GM18858 (cell line): ENCODE measurements around the gene TBPL1.
"Not testable (repeated sequence)": the region's sequence is repeated elsewhere in the genome, so short reads cannot be mapped to it uniquely, and the experiment has no call there.

Experiments used
- ATAC-seq: cut with Tn5 transposase; IDR thresholded peaks from one replicate; pipeline ENCODE4 v1.9.1; 2021; ENCODE audit not compliant: unreplicated experiment

TBPL1 gene

DNA sequence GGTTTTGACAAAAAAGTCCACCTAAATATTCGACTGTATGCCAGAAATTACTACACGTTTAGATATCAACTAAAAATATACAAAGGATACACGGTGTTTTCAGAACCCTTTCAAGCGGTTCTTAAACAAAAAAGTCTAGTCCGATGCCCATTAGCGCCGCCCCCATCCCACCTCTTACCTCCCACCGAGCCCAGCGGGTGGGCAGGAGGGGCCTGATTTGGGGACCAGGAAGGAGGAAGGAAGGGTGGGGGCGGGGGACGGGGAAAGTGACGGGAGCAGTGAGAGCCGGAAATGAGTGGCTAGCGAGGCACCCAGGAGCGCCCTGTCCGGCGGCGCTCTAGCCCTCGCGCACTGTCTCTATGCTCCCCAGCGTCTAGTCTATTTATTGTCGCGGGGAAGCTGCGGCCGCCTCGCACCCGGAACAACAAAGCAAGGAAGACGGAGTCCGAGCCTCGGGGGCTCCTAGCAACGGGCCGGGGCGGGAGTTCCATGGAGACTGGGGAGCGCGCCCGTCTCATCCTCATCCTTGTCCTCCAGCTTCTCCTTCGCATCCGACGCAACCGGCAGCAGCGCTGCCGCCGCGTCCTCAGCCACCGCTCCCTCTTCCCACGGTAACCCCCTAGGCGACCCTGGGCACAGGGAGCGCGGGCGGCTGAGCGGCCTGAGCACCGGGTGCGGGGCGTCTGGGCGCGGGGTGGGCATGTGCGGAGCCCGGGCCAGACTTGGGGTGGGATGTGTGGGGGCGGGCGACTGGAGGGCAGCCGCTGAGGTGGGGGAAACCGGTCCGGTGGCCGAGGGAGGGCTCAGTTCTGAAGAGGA is at the start of gene TBPL1:
TBPL1 (plus strand) TSS at position 410 of the 819 bp plus-strand sequence. CDS start 26,902 bp downstream, outside the sequence.
- peak; percentile 84 for ATAC-seq

DNA sequence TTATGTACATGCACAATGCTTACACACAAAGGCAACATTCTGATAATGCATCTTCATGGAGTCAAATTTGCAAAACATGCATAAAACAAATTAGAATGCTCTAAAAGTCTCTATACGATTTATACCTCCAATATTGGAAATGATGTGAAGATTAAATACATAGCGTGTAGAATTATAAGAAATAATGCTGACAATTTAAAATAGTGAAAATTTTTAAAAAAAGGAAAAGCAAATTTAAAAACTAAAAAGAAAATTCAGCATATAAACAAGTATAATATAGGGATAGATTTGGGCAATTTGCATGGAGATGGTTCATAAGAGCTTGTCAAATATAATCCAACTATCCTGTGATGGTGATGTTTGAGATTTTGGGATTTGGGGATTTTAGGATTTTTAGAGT is 49.2 kb upstream of the TBPL1 start:
- no peak for ATAC-seq

DNA sequence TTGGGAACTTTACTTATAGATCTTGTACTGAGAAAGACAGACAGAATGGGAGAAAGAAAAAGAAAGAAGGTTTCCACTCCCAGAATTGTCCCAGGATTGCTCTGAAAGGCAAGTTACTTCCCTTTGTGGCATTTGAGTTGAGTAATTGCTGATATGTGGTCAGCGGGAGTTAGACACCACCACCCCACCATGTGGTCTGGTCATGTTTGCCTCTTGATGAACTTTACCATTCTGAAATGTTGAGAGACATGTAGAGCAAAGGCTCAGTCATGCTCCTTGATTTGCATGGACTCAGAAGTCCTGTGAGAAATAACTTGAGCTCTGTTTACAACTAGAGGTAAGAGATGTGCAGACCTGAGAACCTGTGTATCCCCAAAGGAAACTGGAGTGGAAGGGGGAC is 47.0 kb upstream of the TBPL1 start:
- no peak for ATAC-seq

DNA sequence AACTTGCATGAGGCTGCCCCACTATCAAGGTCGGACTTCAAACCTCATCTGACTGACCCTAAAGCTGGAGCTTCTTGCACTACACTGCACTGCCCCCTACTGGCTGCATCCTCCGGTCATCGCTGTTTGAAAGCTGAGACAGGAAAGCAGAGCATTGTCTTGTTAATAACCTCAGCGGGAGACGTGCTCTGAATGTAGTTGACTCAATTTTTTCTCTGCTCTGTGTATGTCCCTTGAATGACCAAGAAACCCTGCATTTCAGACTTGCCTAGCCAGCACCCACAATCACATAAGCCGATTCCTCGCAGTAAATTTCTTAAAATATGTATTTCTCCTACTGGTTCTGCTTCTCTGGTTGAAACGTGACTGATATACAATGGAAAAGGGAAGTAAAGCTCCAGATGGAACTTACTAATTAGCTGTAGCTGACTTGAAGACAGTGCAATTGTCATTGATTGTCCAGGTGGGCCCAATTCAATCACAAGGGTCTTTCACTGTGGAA is 36.3 kb upstream of the TBPL1 start:
- ATAC-seq = peak; percentile 45

DNA sequence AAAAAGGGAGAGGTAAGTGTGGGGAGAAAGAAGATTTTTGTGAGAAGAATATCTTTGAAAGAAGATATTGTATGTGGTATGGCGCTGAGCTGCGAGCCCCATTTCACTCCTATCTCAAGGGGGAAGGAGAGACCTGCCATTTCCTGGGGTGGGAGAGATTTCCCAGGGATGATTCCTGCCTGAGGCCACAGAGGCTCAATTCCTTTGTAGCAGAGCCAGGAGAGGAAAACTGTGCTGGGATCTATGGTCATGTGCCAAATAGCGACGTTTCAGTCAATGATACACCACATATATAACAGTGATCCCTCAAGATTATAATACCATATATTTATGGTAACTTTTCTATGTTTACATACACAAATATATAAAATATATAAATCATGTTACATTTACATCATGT is 35.2 kb upstream of the TBPL1 start:
- ATAC-seq = no peak

DNA sequence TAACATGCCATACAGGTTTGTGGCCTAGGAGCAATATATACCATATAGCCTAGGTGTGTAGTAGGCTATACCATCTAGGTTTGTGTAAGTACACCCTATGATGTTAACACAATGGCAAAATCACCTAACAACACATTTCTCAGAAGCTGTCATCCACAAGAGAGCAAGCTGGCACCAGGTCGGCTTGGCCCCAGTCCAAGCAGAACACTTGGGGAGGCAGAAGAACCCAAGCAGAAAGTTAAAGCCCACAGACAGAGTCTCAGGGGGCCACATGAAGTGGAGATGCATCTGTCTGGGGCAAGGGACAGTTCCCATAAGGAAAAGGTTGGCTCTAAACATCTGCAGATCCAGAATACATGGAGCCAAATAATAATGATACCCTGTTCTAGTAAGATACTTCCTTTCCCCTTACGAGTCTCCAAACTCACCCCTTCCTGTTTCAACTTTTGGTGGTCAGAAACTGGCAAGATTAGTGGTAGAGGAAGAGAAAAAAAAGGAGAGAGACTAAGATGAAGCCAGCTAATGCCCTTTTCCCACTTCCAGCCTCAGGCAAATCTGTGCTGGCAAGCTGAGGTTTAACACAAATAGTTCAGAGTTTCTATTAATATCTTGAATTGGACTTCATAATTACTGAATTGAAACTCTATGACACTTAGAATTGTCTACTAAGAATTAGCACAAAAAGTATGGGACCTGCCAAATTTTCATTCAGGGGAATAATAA is 34.7 kb upstream of the TBPL1 start:
- ATAC-seq = no peak

DNA sequence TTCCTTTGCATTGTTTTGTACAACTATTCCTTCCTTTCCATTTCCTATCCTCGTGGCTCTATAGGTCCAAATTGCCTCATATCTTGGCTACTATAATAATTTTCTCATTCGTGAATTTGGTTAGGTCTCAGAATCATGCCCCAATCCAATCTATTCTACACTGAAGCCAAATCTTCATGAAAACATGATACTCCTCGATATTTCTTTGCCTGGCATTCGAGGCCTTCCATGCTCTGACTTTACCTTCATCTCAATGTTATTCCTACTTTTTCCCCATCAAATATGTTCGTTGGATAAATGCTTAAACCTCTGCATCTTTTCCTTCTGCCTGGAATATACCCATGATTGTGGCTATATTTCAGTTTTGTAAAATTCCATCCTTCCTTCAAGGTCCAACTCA is 33.7 kb upstream of the TBPL1 start:
- no peak for ATAC-seq

DNA sequence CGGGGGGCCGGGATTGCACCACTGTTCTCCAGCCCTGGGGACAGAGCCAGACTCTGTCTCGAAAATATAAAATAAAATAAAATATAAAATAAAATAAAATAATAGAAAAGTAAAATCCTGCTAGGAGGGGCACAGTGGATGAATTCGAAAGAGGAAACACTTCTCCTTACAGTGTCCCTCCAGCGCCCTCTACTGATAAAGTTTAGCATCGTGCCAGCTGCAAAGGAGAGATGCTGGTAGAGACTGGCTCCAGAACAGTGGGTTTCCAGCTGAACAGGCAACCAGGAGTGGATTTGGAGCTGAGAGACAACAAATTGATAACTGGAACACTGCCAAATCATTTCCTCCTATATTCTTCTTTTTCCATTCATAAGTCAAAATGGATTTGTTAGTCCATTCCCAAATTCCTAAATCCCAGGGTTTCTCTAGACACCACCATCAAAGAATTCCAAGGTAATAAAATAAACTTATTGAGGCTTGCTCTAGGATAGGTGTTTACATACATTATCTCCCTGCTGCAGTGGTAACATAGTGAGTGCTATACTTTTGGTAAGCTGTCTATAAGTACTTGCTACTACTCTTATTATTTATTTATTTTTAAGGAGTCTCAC is 31.7 kb upstream of the TBPL1 start:
- no peak for ATAC-seq

DNA sequence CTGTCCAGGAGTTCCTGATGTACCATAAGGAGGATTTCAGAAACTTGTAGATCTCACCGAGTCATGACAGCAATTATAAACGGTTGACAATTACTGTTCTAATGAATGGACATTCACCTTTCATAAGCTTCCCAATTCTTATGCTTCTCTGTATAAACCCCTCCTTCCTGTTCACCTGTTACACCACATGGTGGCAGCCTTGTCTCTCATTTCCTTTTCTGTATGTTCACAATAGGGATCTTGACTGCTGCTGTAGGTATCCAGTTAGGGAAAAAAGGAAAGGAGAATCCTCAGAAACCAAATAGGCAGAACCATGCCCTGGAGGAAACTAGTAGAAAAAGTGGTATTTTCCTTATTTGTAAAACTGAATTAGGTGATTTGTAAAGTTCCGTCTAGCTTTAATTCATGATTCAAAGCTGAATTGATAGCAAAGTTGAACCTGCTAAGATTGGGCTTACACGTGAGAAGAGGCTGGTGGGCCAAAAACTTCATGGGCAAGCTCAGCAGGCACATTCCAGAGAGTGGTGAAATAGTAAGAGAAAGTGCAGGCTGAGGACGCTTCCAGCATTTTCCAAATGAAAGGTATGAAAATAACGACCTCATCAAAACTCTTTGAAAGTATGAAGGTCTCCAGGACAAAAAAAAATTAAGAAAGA is 29.0 kb upstream of the TBPL1 start:
- ATAC-seq = peak; percentile 79

DNA sequence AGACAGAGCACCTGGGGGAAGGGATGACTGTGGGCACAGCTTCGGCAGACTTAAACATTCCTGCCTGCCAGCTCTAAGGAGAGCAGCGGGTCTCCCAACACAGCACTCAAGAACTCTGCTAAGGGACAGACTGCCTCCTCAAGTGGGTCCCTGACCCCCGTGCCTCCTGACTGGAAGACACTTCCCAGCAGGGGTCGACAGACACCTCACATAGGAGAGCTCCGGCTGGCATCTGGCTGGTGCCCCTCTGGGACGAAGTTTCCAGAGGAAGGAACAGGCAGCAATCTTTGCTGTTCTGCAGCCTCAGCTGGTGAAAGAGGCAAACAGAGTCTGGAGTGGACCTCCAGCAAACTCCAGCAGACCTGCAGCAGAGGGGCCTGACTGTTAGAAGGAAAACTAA is 21.8 kb upstream of the TBPL1 start:
- not testable (repeated sequence) for ATAC-seq

DNA sequence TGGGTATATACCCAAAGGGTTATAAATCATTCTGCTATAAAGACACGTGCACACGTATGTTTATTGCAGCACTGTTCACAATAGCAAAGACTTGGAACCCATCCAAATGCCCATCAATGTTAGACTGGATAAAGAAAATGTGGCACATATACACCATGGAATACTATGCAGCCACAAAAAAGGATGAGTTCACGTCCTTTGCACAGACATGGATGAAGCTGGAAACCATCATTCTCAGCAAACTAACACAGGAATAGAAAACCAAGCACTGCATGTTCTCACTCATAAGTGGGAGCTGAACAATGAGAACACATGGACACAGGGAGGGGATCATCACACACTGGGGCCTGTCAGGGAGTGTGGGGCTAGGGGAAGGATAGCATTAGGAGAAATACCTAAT is 16.7 kb upstream of the TBPL1 start:
- not testable (repeated sequence) for ATAC-seq

DNA sequence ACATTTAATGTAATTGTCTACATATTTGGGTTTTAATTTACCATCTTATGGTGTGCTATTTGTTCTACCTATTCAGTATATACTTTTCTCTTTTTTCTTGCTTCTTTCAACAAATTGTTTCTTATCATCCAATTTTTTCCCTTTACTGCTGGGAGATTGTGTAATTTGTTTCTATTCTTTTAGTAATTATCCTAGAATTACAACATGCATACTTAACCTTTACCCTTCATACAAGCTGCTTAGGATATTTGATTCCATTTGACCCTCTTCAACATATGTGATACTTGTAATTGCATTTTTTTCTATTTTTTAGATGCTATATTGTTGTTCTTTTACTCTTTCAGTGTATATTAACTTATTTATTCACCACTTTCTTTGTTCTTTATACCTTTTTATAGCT is 15.1 kb upstream of the TBPL1 start:
- ATAC-seq = no peak

DNA sequence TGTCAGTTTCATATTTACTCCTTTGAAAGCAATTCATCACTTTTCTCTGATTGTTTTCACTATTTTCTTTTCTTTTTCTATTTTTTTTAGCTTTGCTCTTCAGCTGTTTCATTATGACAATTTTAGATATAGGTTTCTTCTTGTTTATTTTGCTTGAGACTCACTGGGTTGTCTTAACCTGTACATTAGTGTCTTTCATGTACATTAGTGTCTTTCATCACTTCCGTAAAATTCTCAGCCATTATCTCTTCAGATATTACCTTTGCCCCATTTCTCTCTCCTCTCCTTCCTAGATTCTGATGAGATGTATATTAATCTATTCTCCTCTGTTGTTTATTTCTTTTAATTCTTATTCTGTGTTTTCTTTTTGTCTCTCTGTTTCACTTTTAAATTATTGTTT is 14.5 kb upstream of the TBPL1 start:
- no peak for ATAC-seq

DNA sequence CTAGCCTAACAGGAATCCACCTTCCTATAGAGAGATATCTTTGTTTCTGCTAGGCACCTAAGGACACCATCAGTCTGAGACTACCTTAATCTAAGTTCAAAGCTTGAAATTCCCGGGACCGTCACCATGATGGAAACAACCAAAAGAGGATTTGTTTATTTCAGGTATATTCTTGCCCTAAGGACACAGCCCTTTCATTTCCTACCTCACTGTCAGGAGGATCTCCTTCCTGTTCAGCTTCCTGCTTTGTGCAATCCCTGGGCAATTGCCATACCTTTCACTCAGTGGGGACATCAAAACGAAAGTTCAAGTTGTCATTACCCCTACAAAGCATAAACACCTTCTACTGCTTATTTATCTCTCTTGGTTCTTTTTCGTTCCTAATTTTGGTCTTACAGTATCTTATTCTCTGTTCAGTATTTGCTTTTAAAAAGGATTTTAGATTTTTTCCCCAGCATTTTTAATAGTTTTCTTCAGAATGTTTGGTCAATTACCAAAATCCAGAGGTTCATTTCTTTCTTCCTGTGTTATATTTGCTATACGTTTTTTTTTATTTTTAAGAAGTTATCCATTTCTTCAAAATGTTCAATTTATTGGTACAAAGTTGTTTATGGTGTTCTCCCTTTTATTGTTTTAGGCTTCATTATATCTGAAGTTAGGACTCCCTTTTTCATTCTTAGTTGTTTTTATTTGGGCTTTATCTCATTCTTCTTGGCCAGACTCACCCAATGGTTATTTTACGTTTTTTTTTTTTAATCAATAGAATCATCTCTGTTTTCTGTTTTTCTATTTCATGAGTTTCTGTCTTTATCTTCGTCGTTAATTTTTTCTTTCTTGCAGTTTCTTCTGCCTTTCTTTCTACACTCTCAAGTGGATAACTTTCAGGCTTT is 13.0 kb upstream of the TBPL1 start:
- no peak for ATAC-seq

DNA sequence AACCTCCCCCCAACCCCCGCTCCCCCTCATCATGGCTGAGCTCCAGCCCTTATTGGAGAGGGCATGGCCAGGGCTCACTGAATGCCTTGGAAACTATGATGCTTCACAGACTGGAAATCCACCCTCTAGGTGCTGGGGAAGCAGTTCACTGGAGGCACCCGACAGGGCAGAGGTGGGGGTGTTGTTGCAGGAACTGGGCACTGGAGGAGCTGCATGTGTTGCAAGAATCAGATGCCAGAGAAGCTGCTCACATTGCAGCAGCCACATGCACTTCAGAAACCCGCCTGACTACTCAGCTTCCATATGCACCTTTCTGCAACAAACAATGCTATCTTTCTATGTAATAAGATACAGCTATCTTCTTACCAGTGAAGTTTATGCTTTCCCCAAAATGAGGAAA is 7.9 kb upstream of the TBPL1 start:
- ATAC-seq = no peak

DNA sequence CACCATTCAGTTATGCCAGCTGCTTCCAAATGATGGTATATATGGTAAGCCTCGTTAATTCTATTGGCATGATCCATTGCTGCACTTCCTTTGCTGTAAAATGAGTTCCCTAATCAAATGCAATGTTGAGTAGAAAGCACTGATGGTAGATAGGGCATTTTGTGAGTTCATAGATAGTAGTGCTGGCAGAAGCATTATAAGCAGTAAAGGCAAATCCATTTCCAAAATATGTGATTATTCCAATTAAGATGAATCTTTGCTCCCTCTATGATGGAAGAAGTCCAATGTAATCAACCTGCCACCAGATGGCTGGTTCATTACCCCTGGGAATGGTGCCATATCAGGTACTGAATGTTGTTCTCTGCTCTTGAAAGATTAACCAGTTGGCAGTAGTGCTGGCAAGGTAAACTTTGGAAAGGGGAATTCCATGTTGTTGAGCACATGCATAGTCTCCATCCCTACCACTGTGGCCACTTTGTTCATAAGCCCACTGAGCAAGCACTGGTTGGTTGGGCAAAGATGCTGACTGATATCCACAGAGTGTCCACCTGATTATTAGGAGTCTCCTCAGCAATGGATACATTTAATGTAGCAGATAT is 5.6 kb upstream of the TBPL1 start:
- no peak for ATAC-seq

DNA sequence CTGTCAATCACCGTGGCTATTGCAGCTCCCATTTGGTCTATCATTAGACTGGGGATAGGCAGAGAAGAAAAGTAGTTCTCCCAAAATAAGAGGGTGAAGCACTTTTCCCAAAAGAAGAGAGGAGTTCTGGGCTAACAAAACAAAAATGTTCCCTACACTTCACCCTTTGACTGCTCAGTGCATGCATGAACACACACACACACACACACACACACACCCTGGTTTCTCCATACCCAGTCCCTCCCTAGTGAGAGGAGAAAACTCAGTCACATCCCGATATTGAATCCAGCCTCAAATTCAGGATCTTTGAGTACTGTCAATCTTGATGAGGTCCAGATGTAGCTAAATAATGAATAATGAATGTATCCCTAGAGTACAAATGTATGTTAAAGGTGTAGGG is 4.6 kb upstream of the TBPL1 start:
- ATAC-seq = no peak

DNA sequence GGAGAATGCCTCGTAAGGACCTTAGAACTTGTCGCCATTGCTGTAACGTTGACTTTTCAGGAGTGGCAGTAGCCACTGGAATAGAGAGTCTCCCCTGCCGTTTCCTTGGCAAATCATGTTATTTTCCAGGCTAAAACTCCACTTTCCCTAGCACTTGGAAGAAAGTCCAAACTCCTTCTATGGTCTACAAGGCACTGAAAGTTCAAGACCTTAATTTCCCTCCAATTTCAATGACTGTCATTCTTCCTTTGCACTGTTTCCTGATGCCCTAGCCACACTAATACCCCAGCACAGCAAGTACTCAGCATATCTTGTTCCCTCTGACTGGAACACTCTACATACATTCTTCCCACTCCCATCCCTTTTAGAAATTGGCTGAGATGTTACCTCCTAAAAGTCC is 1.8 kb upstream of the TBPL1 start:
- no peak for ATAC-seq

DNA sequence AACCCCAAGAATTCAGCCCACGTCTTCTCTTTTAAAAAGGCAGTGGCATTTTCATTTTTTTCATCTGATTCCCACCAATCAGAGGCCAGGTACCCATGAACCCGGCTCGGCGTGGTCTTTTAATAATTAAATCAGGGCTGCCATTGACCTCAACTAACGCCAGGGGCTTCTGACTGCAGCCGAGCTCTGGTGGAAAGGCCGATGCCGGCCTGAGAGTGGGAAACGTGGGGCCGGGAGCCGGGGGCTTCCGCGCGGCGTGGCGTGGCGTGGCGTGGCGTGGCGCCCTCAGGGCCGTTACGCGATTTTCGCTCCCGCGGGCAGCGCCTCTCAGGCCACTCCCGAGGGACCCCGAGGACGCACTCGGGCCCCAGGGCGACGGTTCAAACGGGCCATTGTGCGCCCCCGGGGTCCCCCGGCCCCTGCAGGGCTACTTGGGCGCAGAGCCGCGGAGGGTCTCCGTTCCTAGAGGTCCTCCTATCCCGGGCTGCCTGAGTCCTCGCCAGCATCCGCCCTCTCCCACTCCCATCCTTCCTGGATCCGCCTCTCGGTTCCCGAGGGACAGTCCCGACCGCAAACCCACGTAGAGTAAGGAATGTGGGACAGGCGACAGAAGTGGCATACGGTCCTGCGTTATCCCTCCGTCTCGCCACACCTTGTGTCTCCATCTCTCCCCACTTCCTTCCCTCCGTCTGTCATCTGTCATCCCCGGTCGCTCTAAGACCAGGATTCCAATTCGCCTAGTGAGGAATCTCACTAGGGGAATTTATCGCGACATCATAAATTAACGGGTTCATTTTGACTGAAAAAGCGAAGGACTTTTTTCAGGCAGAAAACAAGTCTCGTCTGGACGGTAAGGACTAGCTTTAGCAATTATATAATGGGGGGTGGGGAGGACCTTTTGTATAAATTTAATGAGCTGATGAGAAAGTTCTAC is 876 bp upstream of the TBPL1 start:
- ATAC-seq = peak; percentile 45
